Endothelial cell of umbilical vein (primary cell): ENCODE results near the gene CALD1.

ENCODE experiments used
- CTCF ChIP-seq, 2 donors: IDR thresholded peaks; 1 replicate in 1 of 2; 2 replicates in 1 of 2; pipeline ENCODE4 v1.5.1; 2011; ENCODE audit warnings: low read length in 2 of 2, mild to moderate bottlenecking in 2 of 2, moderate library complexity in 2 of 2, control low read depth in 1 of 2, inconsistent platforms in 1 of 2, low read depth in 1 of 2; ENCODE audit not compliant: insufficient read depth in 1 of 2; ENCODE audit errors: extremely low read depth in 1 of 2
- EZH2 ChIP-seq: IDR thresholded peaks from 2 replicates; pipeline ENCODE4 v1.6.1; 2012; ENCODE audit warnings: borderline replicate concordance, low read depth, mild to moderate bottlenecking, moderate library complexity, low read length, inconsistent platforms; ENCODE audit not compliant: severe bottlenecking
- JUN ChIP-seq: IDR thresholded peaks from 2 replicates; pipeline ENCODE4 v1.6.1; 2011; ENCODE audit warnings: borderline replicate concordance, low read depth; ENCODE audit not compliant: insufficient read length, insufficient read depth
- MYC ChIP-seq: IDR thresholded peaks from one replicate; pipeline ENCODE4 v1.6.1; 2011; ENCODE audit warnings: mild to moderate bottlenecking, low read depth, low read length
- POLR2A ChIP-seq: IDR thresholded peaks from 2 replicates; pipeline ENCODE4 v1.6.1; 2012; ENCODE audit warnings: low read depth, mild to moderate bottlenecking, control low read depth, low read length
- POLR2AphosphoS5 ChIP-seq: IDR thresholded peaks from 2 replicates; pipeline ENCODE4 v1.6.1; 2012; ENCODE audit warnings: low read depth, mild to moderate bottlenecking, control low read depth, low read length, moderate library complexity; ENCODE audit not compliant: insufficient read depth

GRCh38 chr7:134835463-134835823, 56.0 kb downstream of the CALD1 start:
- TF ChIP-seq CTCF (IDR thresholded peaks at IDR 0.05; ENCODE audit: extremely low read depth in 1 of 2, insufficient read depth in 1 of 2, low read depth in 1 of 2, low read length in 2 of 2) (no peak), JUN (no peak), POLR2AphosphoS5 (no peak), EZH2 (no peak), POLR2A (no peak), MYC (no peak)
